Loucy (cell line): ENCODE data around the gene KIF11.

Source experiments
- CTCF ChIP-seq: fragments of 200-600 bp; sonication (generic); conservative IDR thresholded peaks from 2 replicates; pipeline ENCODE4 v1.5.1; 2014; ENCODE audit warnings: mild to moderate bottlenecking, antibody characterized with exemption, low read length
- EZH2phosphoT487 ChIP-seq: fragments of 200-600 bp; IDR thresholded peaks from 2 replicates; pipeline ENCODE4 v1.6.1; 2018; ENCODE audit warnings: antibody characterized with exemption, mild to moderate bottlenecking, moderate library complexity, borderline replicate concordance

GRCh38 chr10:92592761-92593618 is at the start of gene KIF11:
- TF ChIP-seq CTCF (0 out of 2 replicates have a peak, but pooled peaks have one; percentile 15), EZH2phosphoT487 (no peak)
